Measurements from ENCODE around the gene HNRNPDL.
"Not testable (repeated sequence)": the region's sequence is repeated elsewhere in the genome, so short reads cannot be mapped to it uniquely, and the experiment has no call there.

HNRNPDL gene

DNA sequence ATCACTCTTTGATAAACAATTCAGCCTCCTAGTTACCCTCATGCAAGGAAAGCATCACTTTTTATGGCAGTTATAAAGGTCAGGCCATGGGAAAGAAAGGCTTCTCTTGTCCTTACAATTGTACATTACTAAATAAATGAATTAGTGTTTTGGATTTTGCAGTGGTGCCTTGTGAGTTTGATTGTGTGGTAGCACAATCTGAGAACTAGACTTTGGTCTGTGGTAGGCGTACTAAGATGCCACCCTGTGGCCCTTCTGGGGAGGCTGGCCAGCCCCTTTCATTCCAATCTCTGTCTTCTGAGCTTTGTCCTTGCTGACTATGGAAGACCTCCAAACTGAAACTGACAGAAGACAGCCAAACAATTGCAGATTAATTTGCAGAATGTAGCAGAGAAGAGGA lies 41.9 kb downstream of the HNRNPDL start:
- Histone ChIP-seq H3K4me3 (ENCODE audit: low read depth in 1 of 2, low read length in 1 of 2) (no peak overlapping the region), H3K9me3 (no peaks in the 10 kb centered on the region), H3K4me1 (ENCODE audit: control insufficient read depth in 1 of 2, insufficient read depth in 1 of 2, low read depth in 1 of 2, low read length in 1 of 2) (no peaks in the 10 kb centered on the region), H3K27ac (no peak overlapping the region), H3K27me3 (no peaks in the 10 kb centered on the region), H3K36me3 (no peaks in the 10 kb centered on the region)
- TF ChIP-seq, protein P1, sequence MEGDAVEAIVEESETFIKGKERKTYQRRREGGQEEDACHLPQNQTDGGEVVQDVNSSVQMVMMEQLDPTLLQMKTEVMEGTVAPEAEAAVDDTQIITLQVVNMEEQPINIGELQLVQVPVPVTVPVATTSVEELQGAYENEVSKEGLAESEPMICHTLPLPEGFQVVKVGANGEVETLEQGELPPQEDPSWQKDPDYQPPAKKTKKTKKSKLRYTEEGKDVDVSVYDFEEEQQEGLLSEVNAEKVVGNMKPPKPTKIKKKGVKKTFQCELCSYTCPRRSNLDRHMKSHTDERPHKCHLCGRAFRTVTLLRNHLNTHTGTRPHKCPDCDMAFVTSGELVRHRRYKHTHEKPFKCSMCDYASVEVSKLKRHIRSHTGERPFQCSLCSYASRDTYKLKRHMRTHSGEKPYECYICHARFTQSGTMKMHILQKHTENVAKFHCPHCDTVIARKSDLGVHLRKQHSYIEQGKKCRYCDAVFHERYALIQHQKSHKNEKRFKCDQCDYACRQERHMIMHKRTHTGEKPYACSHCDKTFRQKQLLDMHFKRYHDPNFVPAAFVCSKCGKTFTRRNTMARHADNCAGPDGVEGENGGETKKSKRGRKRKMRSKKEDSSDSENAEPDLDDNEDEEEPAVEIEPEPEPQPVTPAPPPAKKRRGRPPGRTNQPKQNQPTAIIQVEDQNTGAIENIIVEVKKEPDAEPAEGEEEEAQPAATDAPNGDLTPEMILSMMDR (IDR thresholded peaks at IDR 0.05) = no peak

DNA sequence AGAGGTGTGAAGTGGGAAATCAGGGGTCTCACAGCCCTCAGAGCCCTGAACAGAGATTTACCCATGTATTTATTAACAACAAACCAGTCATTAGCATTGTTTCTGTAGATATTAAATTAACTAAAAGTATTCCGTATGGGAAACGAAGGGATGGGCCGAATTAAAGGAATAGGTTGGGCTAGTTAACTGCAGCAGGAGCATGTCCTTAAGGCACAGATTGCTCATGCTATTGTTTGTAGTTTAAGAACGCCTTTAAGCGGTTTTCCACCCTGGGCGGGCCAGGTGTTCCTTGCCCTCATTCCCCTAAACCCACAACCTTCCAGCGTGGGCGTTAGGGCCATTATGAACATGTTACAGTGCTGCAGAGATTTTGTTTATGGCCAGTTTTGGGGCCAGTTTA lies 44.0 kb downstream of the HNRNPDL start:
- not testable (repeated sequence) for H3K27me3 ChIP-seq; H3K9me3 ChIP-seq; H3K36me3 ChIP-seq; H3K4me1 ChIP-seq (ENCODE audit: control insufficient read depth in 1 of 2, insufficient read depth in 1 of 2, low read depth in 1 of 2, low read length in 1 of 2); H3K4me3 ChIP-seq (ENCODE audit: low read depth in 1 of 2, low read length in 1 of 2); H3K27ac ChIP-seq

DNA sequence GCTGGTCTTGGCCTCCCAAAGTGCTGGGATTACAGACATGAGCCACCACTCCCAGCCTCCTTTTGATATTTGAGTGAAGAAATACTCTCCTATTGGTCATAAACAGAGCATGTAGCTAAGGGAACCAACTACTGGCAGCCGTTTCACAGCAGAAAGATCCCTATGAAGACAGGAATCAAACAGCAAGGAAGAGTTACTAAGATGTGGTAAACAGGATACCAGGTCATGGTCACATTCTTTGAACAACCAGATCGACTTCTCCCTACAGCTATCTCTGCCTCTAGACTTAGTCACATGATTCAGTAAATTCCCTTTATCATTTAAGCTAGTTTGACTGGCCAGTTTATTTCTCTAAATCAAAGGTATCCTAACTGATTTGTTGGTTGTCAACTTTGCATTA lies 47.5 kb downstream of the HNRNPDL start:
- no peaks in the 10 kb centered on the region for H3K27me3 ChIP-seq
- no peaks in the 10 kb centered on the region for H3K36me3 ChIP-seq
- no peak overlapping the region for H3K27ac ChIP-seq

DNA sequence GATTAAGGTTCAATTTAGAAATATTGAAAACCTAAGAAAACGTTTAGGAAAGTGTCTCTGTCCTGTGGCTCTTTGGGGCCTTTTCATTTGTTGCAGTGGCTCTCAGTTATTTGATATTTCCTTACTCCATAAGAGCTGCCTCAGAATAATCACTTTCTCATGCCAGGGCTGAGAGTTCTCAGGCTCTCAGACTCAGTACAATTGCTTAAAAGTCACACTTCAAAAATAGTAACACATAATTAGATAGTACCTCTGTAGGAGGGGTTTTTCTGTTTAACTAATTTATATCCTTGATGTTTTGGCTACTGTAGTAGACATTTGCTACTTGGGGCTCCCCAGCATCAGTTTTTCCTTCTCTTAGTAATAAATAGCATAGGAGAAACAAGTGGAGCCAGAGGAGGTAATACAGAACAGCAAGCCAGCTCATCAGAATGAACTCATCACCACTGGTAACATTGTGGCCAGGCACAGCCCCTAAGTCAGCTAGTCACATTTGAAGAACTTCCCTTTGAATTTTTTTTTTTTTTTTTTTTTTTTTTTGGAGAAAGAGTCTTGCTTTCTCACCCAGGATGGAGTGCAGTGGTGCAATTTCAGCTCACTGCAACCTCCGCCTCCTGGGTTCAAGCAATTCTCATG lies 48.5 kb downstream of the HNRNPDL start:
- no peaks in the 10 kb centered on the region for H3K4me1 ChIP-seq (ENCODE audit: control insufficient read depth in 1 of 2, insufficient read depth in 1 of 2, low read depth in 1 of 2, low read length in 1 of 2)
- no peaks in the 10 kb centered on the region for H3K27me3 ChIP-seq
- H3K4me3 ChIP-seq (ENCODE audit: low read depth in 1 of 2, low read length in 1 of 2) = no peak overlapping the region
- no peaks in the 10 kb centered on the region for H3K9me3 ChIP-seq
- no peak overlapping the region for H3K27ac ChIP-seq
- TF ChIP-seq, protein P1 (IDR thresholded peaks at IDR 0.05) = no peak
- no peaks in the 10 kb centered on the region for H3K36me3 ChIP-seq

More for the DNA sequence above, 47.5 kb downstream of the HNRNPDL start:
- no peaks in the 10 kb centered on the region for H3K9me3 ChIP-seq
- TF ChIP-seq, protein P1 (IDR thresholded peaks at IDR 0.05) = no peak
- no peak overlapping the region for H3K4me3 ChIP-seq (ENCODE audit: low read depth in 1 of 2, low read length in 1 of 2)
- H3K4me1 ChIP-seq (ENCODE audit: control insufficient read depth in 1 of 2, insufficient read depth in 1 of 2, low read depth in 1 of 2, low read length in 1 of 2) = no peaks in the 10 kb centered on the region

DNA sequence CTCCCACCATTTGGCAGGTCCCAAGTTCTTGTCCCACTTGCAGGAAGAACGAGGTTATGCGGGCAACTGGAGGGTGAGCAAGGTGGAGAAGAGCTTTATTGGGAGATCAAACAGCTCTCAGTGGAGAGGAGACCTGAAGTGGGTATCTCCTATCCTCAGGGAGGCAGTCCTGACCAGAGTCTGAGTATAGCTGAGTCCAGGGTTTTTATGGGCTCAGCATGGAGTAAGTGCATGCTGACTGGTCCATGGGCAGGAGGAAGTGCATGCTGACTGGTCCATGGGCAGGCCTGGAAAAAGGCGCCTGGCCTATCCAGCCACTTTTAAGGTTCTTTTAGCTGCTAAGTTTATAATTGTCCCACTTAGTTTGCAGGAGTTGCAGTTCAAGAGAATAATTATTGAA lies 49.0 kb downstream of the HNRNPDL start:
- Histone ChIP-seq H3K27me3 (no peaks in the 10 kb centered on the region), H3K36me3 (no peaks in the 10 kb centered on the region), H3K9me3 (no peaks in the 10 kb centered on the region), H3K4me1 (ENCODE audit: control insufficient read depth in 1 of 2, insufficient read depth in 1 of 2, low read depth in 1 of 2, low read length in 1 of 2) (peaks cover 0 to under 1% of the 10 kb centered on the region in 2 experiments), H3K27ac (no peak overlapping the region), H3K4me3 (ENCODE audit: low read depth in 1 of 2, low read length in 1 of 2) (no peak overlapping the region)
- TF ChIP-seq, protein P1 (IDR thresholded peaks at IDR 0.05) = no peak

DNA sequence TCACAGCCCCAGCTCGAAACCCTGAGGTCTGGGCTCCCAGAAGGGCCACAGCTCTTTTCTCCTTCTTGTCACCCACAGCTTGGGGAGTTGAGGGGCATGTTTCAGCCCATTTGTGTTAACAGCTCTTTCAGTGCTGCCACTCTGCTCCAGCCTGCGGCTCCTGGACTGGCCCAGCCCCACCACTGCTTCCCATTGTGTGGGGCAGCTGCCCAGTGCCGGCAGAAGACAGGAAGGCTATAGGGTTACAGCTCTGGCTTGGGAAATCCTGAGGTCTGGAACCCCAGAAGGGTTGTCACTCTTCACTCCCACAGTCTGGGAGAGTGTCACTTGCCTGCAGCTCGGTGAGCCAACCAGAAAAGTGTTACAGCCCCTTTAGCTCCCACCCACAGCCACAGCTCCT lies 49.4 kb downstream of the HNRNPDL start:
- no peak overlapping the region for H3K27ac ChIP-seq
- H3K27me3 ChIP-seq = no peaks in the 10 kb centered on the region
- H3K4me3 ChIP-seq (ENCODE audit: low read depth in 1 of 2, low read length in 1 of 2) = no peak overlapping the region
- no peaks in the 10 kb centered on the region for H3K9me3 ChIP-seq
- peaks cover 3 to 4% of the 10 kb centered on the region in 2 experiments for H3K4me1 ChIP-seq (ENCODE audit: control insufficient read depth in 1 of 2, insufficient read depth in 1 of 2, low read depth in 1 of 2, low read length in 1 of 2)
- no peaks in the 10 kb centered on the region for H3K36me3 ChIP-seq
- TF ChIP-seq, protein P1 (IDR thresholded peaks at IDR 0.05) = no peak
